ENCODE results near the gene FIZ1. TPM values are rescaled to one million over a fixed set of nuclear protein-coding genes. Genes with fewer than 3 reads are reported as not detected.
"Not testable (repeated sequence)": the region's sequence is repeated elsewhere in the genome, so short reads cannot be mapped to it uniquely, and the experiment has no call there.

FIZ1 gene
- polyA plus RNA-seq, 2 donors: 7.2 to 10.9 TPM

GRCh38 chr19:55590109-55590508 lies 9.2 kb downstream of the FIZ1 start:
- Histone ChIP-seq H3K4me1 (ENCODE audit: control insufficient read depth in 2 of 2, insufficient read depth in 2 of 2, low read length in 1 of 2) (peaks cover 5 to 7% of the 10 kb centered on the region in 2 donors), H3K36me3 (ENCODE audit: control insufficient read depth in 2 of 2, insufficient read depth in 2 of 2, low read length in 1 of 2) (peaks cover 0 to 8% of the 10 kb centered on the region in 2 donors), H3K9me3 (ENCODE audit: control insufficient read depth in 2 of 2, insufficient read depth in 1 of 2, low read depth in 1 of 2, low read length in 1 of 2) (no peaks in the 10 kb centered on the region), H3K4me3 (ENCODE audit: low read depth in 1 of 2, low read length in 2 of 2) (no peak overlapping the region), H3K27ac (ENCODE audit: low read depth in 2 of 2, low read length in 1 of 2) (no peak overlapping the region), H3K27me3 (ENCODE audit: control insufficient read depth in 1 of 2, insufficient read depth in 2 of 2, low read length in 2 of 2) (no peaks in the 10 kb centered on the region)
- 51 to 56% methylated on average over 7 of the region's 7 CpGs for WGBS, 2 donors

- Histone ChIP-seq H3K27me3 (ENCODE audit: control insufficient read depth in 1 of 2, insufficient read depth in 2 of 2, low read length in 2 of 2) (no peaks in the 10 kb centered on the region), H3K9me3 (ENCODE audit: control insufficient read depth in 2 of 2, insufficient read depth in 1 of 2, low read depth in 1 of 2, low read length in 1 of 2) (no peaks in the 10 kb centered on the region), H3K36me3 (ENCODE audit: control insufficient read depth in 2 of 2, insufficient read depth in 2 of 2, low read length in 1 of 2) (peaks cover 0 to 8% of the 10 kb centered on the region in 2 donors), H3K4me1 (ENCODE audit: control insufficient read depth in 2 of 2, insufficient read depth in 2 of 2, low read length in 1 of 2) (peaks cover 5 to 7% of the 10 kb centered on the region in 2 donors), H3K27ac (ENCODE audit: low read depth in 2 of 2, low read length in 1 of 2) (no peak overlapping the region), H3K4me3 (ENCODE audit: low read depth in 1 of 2, low read length in 2 of 2) (no peak overlapping the region)
- 91 to 92% methylated on average over 8 of the region's 8 CpGs for WGBS, 2 donors
Measured at GRCh38 chr19:55588738-55589137, 10.6 kb downstream of the FIZ1 start.

- H3K27me3 ChIP-seq (ENCODE audit: control insufficient read depth in 1 of 2, insufficient read depth in 2 of 2, low read length in 2 of 2): no peaks in the 10 kb centered on the region
- WGBS, 2 donors: 1 to 2% methylated on average over 40 of the region's 40 CpGs
- H3K9me3 ChIP-seq (ENCODE audit: control insufficient read depth in 2 of 2, insufficient read depth in 1 of 2, low read depth in 1 of 2, low read length in 1 of 2): no peaks in the 10 kb centered on the region
- H3K4me1 ChIP-seq (ENCODE audit: control insufficient read depth in 2 of 2, insufficient read depth in 2 of 2, low read length in 1 of 2): peaks cover 6 to 7% of the 10 kb centered on the region in 2 donors
- peak overlapping the region; percentile 27 to 28 for H3K4me3 ChIP-seq (ENCODE audit: low read depth in 1 of 2, low read length in 2 of 2)
- H3K27ac ChIP-seq (ENCODE audit: low read depth in 2 of 2, low read length in 1 of 2): no peak overlapping the region
- H3K36me3 ChIP-seq (ENCODE audit: control insufficient read depth in 2 of 2, insufficient read depth in 2 of 2, low read length in 1 of 2): no peaks in the 10 kb centered on the region
Measured at GRCh38 chr19:55586976-55587668, 12.2 kb downstream of the FIZ1 start.

- no peaks in the 10 kb centered on the region for H3K9me3 ChIP-seq (ENCODE audit: control insufficient read depth in 2 of 2, insufficient read depth in 1 of 2, low read depth in 1 of 2, low read length in 1 of 2)
- no peak overlapping the region for H3K27ac ChIP-seq (ENCODE audit: low read depth in 2 of 2, low read length in 1 of 2)
- no peaks in the 10 kb centered on the region for H3K36me3 ChIP-seq (ENCODE audit: control insufficient read depth in 2 of 2, insufficient read depth in 2 of 2, low read length in 1 of 2)
- H3K4me3 ChIP-seq (ENCODE audit: low read depth in 1 of 2, low read length in 2 of 2): peak overlapping the region in 1 of 2 donors; percentile 21
- peaks cover 7 to 9% of the 10 kb centered on the region in 2 donors for H3K4me1 ChIP-seq (ENCODE audit: control insufficient read depth in 2 of 2, insufficient read depth in 2 of 2, low read length in 1 of 2)
- H3K27me3 ChIP-seq (ENCODE audit: control insufficient read depth in 1 of 2, insufficient read depth in 2 of 2, low read length in 2 of 2): no peaks in the 10 kb centered on the region
- 3% methylated on average over 24 to 36 of the region's 36 CpGs for WGBS, 2 donors
Measured at GRCh38 chr19:55585658-55586339, 13.5 kb downstream of the FIZ1 start.

- H3K9me3 ChIP-seq (ENCODE audit: control insufficient read depth in 2 of 2, insufficient read depth in 1 of 2, low read depth in 1 of 2, low read length in 1 of 2): no peaks in the 10 kb centered on the region
- H3K4me3 ChIP-seq (ENCODE audit: low read depth in 1 of 2, low read length in 2 of 2): no peak overlapping the region
- H3K27ac ChIP-seq (ENCODE audit: low read depth in 2 of 2, low read length in 1 of 2): no peak overlapping the region
- no peaks in the 10 kb centered on the region for H3K27me3 ChIP-seq (ENCODE audit: control insufficient read depth in 1 of 2, insufficient read depth in 2 of 2, low read length in 2 of 2)
- WGBS, 2 donors: 89 to 90% methylated on average over 11 of the region's 11 CpGs
- H3K36me3 ChIP-seq (ENCODE audit: control insufficient read depth in 2 of 2, insufficient read depth in 2 of 2, low read length in 1 of 2): no peaks in the 10 kb centered on the region
- peaks cover 7 to 9% of the 10 kb centered on the region in 2 donors for H3K4me1 ChIP-seq (ENCODE audit: control insufficient read depth in 2 of 2, insufficient read depth in 2 of 2, low read length in 1 of 2)
Measured at GRCh38 chr19:55584871-55585270, 14.4 kb downstream of the FIZ1 start.

GRCh38 chr19:55583897-55584296 lies 15.4 kb downstream of the FIZ1 start:
- H3K4me1 ChIP-seq (ENCODE audit: control insufficient read depth in 2 of 2, insufficient read depth in 2 of 2, low read length in 1 of 2); H3K27me3 ChIP-seq (ENCODE audit: control insufficient read depth in 1 of 2, insufficient read depth in 2 of 2, low read length in 2 of 2); H3K36me3 ChIP-seq (ENCODE audit: control insufficient read depth in 2 of 2, insufficient read depth in 2 of 2, low read length in 1 of 2); H3K9me3 ChIP-seq (ENCODE audit: control insufficient read depth in 2 of 2, insufficient read depth in 1 of 2, low read depth in 1 of 2, low read length in 1 of 2); H3K4me3 ChIP-seq (ENCODE audit: low read depth in 1 of 2, low read length in 2 of 2); H3K27ac ChIP-seq (ENCODE audit: low read depth in 2 of 2, low read length in 1 of 2): not testable (repeated sequence)
- 78 to 84% methylated on average over 8 of the region's 8 CpGs for WGBS, 2 donors

GRCh38 chr19:55582284-55582683 lies 17.0 kb downstream of the FIZ1 start:
- not testable (repeated sequence) for H3K27me3 ChIP-seq (ENCODE audit: control insufficient read depth in 1 of 2, insufficient read depth in 2 of 2, low read length in 2 of 2); H3K4me3 ChIP-seq (ENCODE audit: low read depth in 1 of 2, low read length in 2 of 2); H3K27ac ChIP-seq (ENCODE audit: low read depth in 2 of 2, low read length in 1 of 2); H3K4me1 ChIP-seq (ENCODE audit: control insufficient read depth in 2 of 2, insufficient read depth in 2 of 2, low read length in 1 of 2); H3K36me3 ChIP-seq (ENCODE audit: control insufficient read depth in 2 of 2, insufficient read depth in 2 of 2, low read length in 1 of 2); H3K9me3 ChIP-seq (ENCODE audit: control insufficient read depth in 2 of 2, insufficient read depth in 1 of 2, low read depth in 1 of 2, low read length in 1 of 2)
- 63 to 82% methylated on average over 4 of the region's 4 CpGs for WGBS, 2 donors

- Histone ChIP-seq H3K4me1 (ENCODE audit: control insufficient read depth in 2 of 2, insufficient read depth in 2 of 2, low read length in 1 of 2) (peaks cover 1 to 9% of the 10 kb centered on the region in 2 donors), H3K36me3 (ENCODE audit: control insufficient read depth in 2 of 2, insufficient read depth in 2 of 2, low read length in 1 of 2) (peaks cover 4 to 8% of the 10 kb centered on the region in 2 donors), H3K27ac (ENCODE audit: low read depth in 2 of 2, low read length in 1 of 2) (no peak overlapping the region), H3K9me3 (ENCODE audit: control insufficient read depth in 2 of 2, insufficient read depth in 1 of 2, low read depth in 1 of 2, low read length in 1 of 2) (no peaks in the 10 kb centered on the region), H3K4me3 (ENCODE audit: low read depth in 1 of 2, low read length in 2 of 2) (no peak overlapping the region), H3K27me3 (ENCODE audit: control insufficient read depth in 1 of 2, insufficient read depth in 2 of 2, low read length in 2 of 2) (no peaks in the 10 kb centered on the region)
- 16 to 18% methylated on average over 6 of the region's 6 CpGs for whole genome bisulfite sequencing, 2 donors
Measured at GRCh38 chr19:55581823-55582223, 17.5 kb downstream of the FIZ1 start.

GRCh38 chr19:55581145-55581822 lies 18.0 kb downstream of the FIZ1 start:
- 20 to 23% methylated on average over 12 of the region's 12 CpGs for whole genome bisulfite sequencing, 2 donors
- Histone ChIP-seq H3K36me3 (ENCODE audit: control insufficient read depth in 2 of 2, insufficient read depth in 2 of 2, low read length in 1 of 2) (peaks cover 4 to 9% of the 10 kb centered on the region in 2 donors), H3K4me1 (ENCODE audit: control insufficient read depth in 2 of 2, insufficient read depth in 2 of 2, low read length in 1 of 2) (peaks cover 0 to 9% of the 10 kb centered on the region in 2 donors), H3K9me3 (ENCODE audit: control insufficient read depth in 2 of 2, insufficient read depth in 1 of 2, low read depth in 1 of 2, low read length in 1 of 2) (no peaks in the 10 kb centered on the region), H3K27ac (ENCODE audit: low read depth in 2 of 2, low read length in 1 of 2) (peak overlapping the region; percentile 76 to 83), H3K27me3 (ENCODE audit: control insufficient read depth in 1 of 2, insufficient read depth in 2 of 2, low read length in 2 of 2) (no peaks in the 10 kb centered on the region), H3K4me3 (ENCODE audit: low read depth in 1 of 2, low read length in 2 of 2) (peak overlapping the region; percentile 68 to 86)
